PFSK-1 (cell line): ENCODE data around the gene SLC6A5.

Source experiments
- FOXP2 ChIP-seq: optimal IDR thresholded peaks from 2 replicates; pipeline ENCODE3; 2011; ENCODE audit warnings: borderline replicate concordance, control low read depth, inconsistent platforms; ENCODE audit not compliant: insufficient read depth; ENCODE audit errors: extremely low read length, extremely low read depth
- POLR2AphosphoS5 ChIP-seq: IDR thresholded peaks from 2 replicates; pipeline ENCODE4 v1.6.1; 2012; ENCODE audit warnings: low read depth, mild to moderate bottlenecking, control low read depth, low read length, moderate library complexity
- REST ChIP-seq, 2 experiments: IDR thresholded peaks; 2 replicates each; pipeline versions ENCODE4 v1.6.1 to v1.8.0; 2011 to 2012; ENCODE audit warnings: low read depth in 2 of 2, low read length in 2 of 2, control low read depth in 1 of 2, inconsistent platforms in 1 of 2, mild to moderate bottlenecking in 1 of 2, moderate library complexity in 1 of 2; ENCODE audit not compliant: insufficient read depth in 1 of 2
- SIN3A ChIP-seq: IDR thresholded peaks from 2 replicates; pipeline ENCODE4 v1.6.1; 2012; ENCODE audit warnings: mild to moderate bottlenecking, low read length, moderate library complexity, borderline replicate concordance; ENCODE audit not compliant: insufficient read depth
- TAF1 ChIP-seq: IDR thresholded peaks from 2 replicates; pipeline ENCODE4 v1.6.1; 2012; ENCODE audit warnings: low read length, control low read depth, borderline replicate concordance; ENCODE audit not compliant: insufficient read depth

SLC6A5 gene

GRCh38 chr11:20611892-20612291 lies 12.5 kb downstream of the SLC6A5 start:
- TF ChIP-seq SIN3A (no peak), POLR2AphosphoS5 (no peak), FOXP2 (no peak), TAF1 (no peak), REST (IDR thresholded peaks at IDR 0.05; ENCODE audit: insufficient read depth in 1 of 2, low read depth in 2 of 2, low read length in 2 of 2) (no peak)

DNA sequence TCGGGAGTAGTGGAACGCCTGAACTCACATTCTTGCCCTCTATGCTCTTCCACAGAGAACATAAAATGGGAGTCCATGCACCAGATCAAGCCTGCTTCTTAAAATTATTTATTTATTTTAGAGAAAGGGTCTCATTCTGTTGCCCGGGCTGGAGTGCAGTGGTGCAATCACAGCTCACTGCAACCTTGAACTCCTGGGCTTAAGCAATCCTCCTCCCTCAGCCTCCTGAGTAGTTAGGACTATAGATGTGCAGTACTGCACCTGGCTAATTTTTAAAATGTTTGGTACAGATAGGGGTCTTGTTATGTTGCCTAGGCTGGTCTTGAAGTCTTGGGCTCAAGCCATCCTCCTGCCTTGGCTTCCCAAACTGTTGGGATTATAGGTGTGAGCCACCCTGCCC lies 13.0 kb downstream of the SLC6A5 start:
- no peak for TF ChIP-seq FOXP2
- TF ChIP-seq SIN3A: no peak
- no peak for TF ChIP-seq TAF1
- TF ChIP-seq REST (IDR thresholded peaks at IDR 0.05; ENCODE audit: insufficient read depth in 1 of 2, low read depth in 2 of 2, low read length in 2 of 2): no peak
- no peak for TF ChIP-seq POLR2AphosphoS5

GRCh38 chr11:20616920-20617319 lies 17.5 kb downstream of the SLC6A5 start:
- TF ChIP-seq FOXP2 (no peak), TAF1 (no peak), POLR2AphosphoS5 (no peak), SIN3A (no peak), REST (IDR thresholded peaks at IDR 0.05; ENCODE audit: insufficient read depth in 1 of 2, low read depth in 2 of 2, low read length in 2 of 2) (no peak)

DNA sequence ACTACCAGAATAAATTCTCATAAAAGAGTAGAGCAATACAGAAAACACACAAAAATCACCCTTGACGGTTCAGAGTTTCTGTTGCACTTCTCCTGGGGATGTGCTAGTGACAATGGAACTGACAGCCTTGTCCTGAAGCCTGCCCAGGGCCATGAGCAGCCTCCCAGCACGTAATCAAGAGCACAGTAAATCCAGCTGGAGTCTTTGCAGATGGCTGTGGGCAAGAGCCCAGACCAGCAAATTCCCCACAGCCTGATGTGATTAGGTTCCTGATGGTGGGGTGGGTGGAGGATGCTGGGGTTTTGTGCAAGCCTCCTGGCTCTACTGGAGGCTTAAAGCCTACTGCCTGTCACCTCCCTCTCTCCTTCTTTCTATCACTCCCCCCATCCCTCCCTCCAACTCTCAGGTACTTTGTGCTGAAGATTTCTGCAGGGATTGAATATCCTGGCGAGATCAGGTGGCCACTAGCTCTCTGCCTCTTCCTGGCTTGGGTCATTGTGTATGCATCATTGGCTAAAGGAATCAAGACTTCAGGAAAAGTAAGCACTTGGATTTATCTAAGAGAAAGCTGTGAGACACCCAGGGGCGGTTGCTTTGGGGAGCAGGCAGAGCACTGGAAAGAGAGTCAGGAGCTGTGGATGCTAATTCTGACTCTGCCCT lies 18.1 kb downstream of the SLC6A5 start:
- TF ChIP-seq TAF1: no peak
- no peak for TF ChIP-seq POLR2AphosphoS5
- TF ChIP-seq SIN3A: no peak
- TF ChIP-seq REST (IDR thresholded peaks at IDR 0.05; ENCODE audit: insufficient read depth in 1 of 2, low read depth in 2 of 2, low read length in 2 of 2): no peak

GRCh38 chr11:20618083-20618482 lies 18.7 kb downstream of the SLC6A5 start:
- no peak for TF ChIP-seq POLR2AphosphoS5
- TF ChIP-seq SIN3A: no peak
- no peak for TF ChIP-seq REST (IDR thresholded peaks at IDR 0.05; ENCODE audit: insufficient read depth in 1 of 2, low read depth in 2 of 2, low read length in 2 of 2)
- TF ChIP-seq TAF1: no peak
- TF ChIP-seq FOXP2: no peak
